HG03039 (cell line): Measurements from ENCODE around the gene OSER1.
"Not testable (repeated sequence)": the region's sequence is repeated elsewhere in the genome, so short reads cannot be mapped to it uniquely, and the experiment has no call there.

Source experiments
- ATAC-seq: cut with Tn5 transposase; IDR thresholded peaks from one replicate; pipeline ENCODE4 v1.9.1; 2021; ENCODE audit warnings: mild to moderate bottlenecking, moderate library complexity; ENCODE audit not compliant: unreplicated experiment

Gene OSER1

DNA sequence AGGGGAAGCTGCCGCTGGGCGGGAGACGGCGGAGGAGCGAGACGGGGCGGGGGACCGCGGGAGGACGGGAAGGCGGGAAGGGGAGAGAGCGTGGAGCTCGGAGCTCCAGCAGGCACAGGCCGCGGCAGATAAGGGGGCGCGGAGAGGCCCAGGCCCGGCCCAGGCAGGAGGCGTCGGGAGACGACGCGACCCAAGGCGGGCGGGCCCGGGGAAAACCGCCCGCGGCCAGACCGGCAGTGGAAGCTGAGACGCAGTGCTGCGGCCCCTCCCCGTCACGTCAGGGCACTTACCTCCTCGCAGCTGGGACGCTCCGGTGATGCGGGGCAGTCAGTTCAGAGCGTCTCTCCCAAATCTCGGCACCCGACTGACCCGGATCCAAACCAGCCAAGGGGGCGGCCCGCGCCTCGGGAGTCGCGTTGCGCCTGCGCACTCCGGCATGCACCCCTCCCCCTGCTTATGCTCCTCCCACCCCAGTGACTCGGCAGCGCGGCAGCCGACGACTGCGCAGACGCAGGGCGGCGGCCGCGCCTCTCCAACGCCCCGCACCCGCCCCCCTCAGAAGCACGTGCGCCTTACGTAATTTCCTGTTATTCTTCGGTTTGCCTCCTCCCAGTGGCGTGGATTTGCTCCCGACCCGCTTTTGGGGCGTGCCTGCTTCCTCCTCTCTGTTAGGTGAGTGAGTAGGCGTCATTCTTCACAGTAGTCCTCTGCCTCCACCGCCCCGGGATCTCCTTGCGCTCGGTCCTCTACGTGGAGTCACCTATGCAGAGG lies at the start of gene OSER1:
TSS of gene OSER1 (minus strand) at position 366 of the 771 bp plus-strand sequence. CDS start 3,814 bp downstream, outside the sequence.
- ATAC-seq = peak; percentile 66

DNA sequence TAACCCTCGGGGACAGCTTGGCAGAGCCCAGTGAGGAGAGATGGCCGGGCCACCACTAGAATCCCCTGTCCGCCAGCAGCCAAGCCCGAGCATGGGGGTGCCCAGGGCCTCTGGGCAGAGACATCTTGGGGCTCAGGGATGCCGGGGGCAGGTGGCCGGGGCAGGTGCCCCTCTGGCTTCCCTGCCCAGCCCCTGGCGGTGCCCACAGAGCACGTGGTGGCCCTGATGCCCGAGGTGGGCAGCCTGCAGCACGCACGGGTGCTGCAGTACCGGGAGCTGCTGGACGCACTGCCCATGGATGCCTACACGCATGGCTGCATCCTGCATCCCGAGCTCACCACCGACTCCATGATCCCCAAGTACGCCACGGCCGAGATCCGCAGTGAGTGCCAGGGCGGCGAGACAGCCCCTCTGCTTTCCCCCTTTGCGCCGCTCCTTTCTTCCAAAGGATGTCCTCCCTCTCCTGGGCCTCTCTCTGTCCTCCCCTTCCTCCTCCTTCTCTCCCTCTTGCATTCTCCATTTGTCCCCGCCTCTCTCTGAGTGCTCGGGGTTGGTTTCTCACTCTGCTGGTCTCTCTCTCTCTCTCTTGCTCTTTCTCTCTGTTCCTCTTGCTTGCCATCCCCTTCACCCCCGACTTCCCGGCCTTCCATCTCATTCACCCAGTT lies 47.8 kb upstream of the OSER1 start:
- no peak for ATAC-seq

DNA sequence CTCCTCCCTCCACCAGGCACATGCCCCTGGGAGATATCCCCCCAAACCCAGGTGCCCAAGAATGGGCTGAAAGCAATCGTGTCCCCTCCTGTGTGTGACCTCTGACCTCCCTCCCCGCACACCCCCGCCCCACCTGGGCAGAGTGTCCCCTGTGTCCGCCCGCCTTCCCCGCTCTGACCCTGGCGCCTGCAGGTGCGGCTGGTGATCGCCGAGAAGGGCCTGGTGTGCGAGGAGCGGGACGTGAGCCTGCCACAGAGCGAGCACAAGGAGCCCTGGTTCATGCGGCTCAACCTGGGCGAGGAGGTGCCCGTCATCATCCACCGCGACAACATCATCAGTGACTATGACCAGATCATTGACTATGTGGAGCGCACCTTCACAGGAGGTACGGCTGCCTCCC lies 46.4 kb upstream of the OSER1 start:
- no peak for ATAC-seq

DNA sequence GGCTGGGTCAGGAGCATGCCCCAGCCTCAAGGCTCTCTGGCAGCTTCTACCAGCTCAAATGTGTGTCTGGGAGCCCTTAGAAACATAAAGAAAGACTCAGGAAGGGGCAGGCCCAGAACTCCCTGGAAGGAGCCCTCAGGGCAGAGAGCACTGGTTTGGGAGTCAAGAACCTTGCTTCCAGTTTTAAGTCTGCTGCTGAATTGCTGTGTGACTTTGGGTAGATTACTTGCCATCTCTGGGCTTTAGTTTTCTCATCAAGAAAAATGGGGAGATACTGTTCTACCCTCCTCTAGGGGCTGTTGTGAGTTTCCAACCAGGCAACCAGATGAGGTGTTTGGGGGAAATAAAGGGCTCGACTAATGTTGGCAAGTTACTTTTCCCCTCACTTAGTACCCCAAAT lies 45.4 kb upstream of the OSER1 start:
- no peak for ATAC-seq

DNA sequence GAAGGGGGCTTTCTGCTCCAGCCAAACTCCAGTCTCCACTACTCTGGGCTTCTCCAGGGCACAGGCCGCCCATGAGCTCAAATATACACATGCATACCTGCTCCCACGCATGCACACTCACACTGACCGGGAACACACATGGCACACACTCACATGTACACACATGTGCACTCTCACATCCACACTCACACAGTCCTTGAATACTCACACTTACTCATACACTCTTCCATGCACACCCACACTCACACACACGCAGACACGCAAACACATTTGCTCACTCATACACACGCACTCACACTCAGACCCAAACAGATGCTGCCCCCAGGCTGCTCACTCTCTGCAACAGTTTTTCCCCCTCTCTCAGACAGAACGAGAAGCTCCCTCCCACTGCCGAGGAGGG lies 43.5 kb upstream of the OSER1 start:
- no peak for ATAC-seq

DNA sequence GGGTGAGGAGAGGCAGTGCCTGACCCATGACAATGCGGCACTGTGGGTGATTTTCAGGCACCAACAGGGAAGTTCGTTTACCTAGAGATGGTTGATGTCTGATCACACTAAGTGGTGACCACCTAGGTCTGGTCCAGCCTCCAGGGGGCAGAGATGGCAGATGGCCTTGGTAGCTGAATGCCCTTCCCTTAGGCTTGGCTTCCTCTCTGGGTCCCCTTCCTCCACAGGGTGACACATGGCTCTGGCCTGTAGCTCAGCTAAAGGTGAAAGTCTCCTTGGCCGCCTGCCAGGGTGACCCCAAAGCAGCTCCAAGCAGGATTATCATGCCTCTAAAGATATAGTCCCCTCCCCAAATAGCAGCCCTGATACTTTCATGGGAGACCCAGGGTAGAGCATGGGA lies 43.0 kb upstream of the OSER1 start:
- ATAC-seq = no peak

DNA sequence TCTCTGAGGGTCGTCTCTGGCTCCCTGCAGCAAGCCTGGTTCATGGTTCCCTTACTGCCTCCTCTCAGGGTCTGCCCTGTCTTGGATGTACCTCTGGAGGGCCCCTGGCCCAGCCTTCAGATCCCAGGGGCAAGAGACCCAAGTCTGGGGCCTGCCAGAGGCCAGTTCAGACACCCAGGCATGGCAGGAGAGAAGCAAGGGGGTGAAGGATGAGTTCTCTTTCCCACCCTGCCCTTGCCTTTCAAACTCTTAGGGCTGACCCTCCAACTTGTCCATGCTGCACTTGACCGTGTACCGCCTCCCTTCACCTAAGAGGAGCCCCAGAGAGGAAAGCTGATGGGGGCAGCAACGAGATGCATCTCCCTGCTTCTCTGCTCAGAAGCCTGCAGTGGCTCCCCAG lies 40.7 kb upstream of the OSER1 start:
- no peak for ATAC-seq

DNA sequence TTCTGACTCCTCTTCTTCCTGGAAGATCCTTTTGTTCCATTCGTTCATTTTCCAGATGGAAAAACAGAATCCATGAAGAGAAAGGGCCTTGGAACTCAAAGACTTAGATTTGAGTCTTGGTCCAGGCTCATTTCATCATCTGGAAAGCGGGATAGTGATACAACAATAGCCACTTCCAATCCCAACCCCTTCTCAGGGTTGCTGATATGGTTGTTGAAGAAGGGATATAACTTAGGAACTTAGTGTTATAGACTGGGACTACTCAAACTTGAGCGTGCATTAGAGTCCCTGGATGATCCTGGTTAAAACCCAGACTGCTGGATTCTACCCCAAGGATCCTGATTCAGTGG lies 37.8 kb upstream of the OSER1 start:
- ATAC-seq = no peak

DNA sequence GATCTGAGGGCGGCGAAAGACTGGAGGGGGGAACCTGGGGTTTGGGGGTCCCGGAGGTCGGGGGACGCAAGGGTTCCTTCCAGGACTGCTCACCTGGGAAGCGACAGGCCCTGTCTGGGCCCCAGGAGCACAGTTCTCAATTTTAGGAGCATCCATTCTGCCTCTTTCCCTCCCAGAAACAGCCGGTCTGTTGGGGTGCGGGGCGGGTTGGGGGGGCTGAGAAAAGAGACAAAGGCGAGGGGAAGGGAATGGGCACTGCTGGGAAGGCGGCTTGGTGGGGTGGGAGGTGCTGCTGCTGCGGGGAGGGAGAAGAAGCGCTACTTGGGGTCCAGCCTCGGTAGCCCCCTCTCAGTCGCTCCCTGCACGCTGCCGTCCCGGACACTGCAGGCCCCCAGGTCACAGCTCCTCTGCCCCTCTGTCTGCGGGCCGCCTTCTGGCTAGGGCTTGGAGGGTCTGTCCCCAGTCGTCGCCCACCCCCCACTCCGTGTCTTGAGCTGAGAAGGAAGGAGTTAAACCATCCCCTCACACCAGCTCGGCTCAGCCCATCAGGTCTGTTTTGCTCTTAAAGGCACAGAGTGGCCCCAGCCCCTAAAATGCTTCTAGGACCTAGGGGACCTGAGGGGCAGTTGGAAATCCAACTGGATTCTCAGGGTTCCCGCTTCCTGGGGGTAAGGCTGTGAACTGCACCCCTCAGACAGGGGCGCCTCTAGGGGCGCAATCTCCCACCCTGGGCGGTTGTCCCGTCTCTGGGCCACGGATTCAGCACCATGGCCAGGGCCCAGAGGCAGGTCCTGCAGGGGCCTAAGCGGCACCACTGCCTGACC lies 37.2 kb upstream of the OSER1 start:
- no peak for ATAC-seq

DNA sequence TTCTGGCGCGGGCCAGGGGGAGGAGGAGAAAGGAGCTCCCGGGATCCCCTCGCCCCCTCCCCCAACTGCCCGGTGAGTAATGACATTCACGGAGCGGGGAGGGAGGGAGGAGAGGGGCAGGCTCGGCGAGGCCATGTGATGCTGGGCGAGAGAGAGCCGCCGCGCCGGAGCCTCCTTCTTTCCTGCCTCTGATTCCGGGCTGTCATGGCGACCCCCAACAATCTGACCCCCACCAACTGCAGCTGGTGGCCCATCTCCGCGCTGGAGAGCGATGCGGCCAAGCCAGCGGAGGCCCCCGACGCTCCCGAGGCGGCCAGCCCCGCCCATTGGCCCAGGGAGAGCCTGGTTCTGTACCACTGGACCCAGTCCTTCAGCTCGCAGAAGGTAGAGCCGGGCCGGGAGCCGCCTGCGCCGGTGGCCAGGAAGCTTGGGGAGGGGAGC lies 36.6 kb upstream of the OSER1 start, which contains the start of gene GDAP1L1:
TSS of gene GDAP1L1 (plus strand) at position 178 of the 441 bp plus-strand sequence. CDS start at position 205, 27 bp downstream.
- ATAC-seq = no peak

DNA sequence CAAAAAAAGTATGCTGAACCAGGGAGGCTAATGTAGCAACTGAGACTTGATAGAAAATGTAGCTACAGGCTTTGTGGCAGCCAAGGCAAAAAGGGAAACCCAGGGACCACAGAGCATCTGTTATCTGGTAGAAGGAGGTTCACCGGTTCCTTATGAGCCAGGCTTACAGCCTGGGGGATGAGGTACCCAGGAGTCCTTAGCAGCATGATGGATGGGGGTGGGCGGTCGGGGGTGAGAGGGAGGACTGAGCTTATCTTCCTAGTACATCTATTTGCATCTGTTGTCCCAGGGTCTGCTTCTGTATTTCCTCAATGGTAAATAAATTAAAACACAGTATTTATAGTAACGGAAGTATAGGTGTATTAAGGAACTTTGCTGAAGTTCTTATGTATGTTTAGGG lies 35.4 kb upstream of the OSER1 start:
- no peak for ATAC-seq

DNA sequence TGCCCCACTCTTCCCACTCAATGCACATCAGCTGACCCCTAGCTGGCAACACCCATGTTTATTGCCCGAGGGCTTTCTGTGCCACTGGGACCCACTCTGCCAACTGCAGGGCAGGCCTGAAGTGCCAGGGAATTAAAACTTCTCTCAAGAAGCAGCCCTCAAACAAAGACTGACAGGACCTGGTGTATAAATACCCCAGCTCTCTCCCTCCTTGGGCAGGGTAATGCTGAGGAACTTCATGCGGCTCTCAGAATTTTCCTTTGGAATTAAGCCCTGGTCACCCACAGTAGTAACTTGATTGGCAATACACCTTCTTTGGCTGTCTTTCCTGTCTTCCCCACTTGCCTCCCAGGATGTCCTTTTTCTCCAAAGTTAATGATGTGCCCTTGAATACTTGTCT lies 31.2 kb upstream of the OSER1 start:
- no peak for ATAC-seq

DNA sequence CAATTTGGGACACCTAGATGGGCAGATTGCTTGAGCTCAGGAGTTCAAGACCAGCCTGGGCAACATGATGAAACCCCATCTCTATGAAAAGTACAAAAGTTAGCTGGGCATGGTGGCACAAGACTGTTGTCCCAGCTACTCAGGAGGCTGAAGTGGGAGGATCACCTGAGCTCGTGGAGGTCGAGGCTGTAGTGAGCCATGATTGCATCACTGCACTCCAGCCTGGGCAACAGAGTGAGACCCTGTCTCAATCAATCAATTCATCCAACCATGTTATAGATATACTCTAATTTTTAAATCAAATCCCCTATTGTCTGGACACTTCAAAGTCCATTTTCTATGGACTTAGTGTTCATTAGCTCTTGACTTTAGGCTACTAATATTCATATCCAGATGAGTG lies 26.3 kb upstream of the OSER1 start:
- ATAC-seq = not testable (repeated sequence)

DNA sequence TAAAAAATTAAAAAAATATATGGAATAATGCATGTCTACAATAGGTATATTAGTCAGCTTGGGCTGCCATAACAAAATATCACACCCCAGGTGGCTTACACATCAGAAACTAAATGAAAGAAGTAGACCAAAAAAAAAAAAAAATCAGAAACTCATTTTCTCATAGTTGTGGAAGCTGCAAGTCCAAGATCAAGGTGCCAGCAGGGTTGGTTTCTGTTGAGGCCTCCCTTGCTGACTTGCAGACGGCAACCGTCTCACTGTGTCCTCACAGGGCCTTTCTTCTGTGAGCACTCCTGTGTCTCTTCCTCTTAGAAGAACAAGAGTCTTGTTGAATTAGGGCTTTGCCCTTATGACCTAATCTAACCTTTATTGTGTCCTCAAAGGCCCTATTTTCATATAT lies 25.1 kb upstream of the OSER1 start:
- no peak for ATAC-seq

DNA sequence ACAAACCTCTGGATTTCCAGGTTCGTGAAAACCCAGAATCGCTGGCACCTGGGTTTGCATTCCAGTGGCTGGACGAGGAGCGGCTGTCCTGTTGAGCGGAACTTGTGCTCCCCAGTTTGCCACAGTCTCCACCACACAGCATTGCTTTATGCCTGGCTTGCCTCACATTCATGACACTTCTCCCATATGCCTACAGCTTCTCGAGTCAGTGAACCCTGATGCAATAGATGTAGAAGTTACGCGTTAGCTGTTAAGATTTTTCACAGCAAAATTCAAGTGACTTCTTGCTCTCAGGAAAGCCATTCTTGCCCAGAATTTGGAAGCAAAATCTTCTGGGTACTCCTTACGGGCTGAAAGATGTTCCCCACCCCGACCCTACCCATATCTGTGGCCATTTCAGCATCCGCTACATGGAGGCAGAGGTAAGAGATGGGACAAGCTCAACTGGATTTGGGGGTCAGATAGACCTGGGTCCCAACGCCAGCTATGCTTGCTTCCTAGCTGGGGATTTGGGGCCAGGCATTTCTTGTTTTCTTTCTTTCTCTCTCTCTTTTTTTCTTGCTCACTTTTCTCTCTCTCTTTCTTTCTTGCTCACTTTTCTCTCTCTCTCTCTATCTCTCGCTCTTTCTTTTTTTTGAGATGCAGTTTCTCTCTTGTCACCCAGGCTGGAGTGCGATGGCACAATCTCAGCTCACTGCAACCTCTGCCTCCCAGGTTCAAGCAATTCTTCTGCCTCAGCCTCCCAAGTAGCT lies 24.2 kb upstream of the OSER1 start:
- ATAC-seq = no peak

DNA sequence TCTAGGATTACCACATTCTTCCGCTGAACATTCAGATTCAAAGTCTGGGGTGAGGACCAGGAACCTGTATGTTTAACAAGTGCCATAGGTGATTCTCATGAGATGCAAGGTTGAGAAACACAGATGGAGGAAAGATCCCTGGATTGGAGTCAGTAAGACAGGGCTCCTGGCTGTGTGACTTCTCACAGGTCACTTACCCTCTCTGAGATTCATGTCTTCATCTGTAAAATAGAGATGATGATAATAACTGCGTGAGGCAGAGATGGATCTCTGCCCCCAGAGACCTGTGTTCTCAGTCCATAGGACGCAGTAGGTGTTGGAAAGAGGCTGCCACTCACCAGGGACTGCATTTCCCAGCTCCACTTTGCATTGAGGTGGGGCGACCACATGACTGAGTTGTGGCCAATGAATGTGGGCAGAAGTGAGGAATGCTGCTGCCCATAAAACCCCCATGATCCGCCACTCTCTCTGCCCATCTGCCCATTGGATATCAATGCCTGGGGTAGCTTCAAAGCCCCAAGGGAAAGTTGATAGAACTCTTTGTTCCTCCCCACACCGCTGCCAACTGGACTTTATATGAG lies 23.0 kb upstream of the OSER1 start:
- no peak for ATAC-seq

DNA sequence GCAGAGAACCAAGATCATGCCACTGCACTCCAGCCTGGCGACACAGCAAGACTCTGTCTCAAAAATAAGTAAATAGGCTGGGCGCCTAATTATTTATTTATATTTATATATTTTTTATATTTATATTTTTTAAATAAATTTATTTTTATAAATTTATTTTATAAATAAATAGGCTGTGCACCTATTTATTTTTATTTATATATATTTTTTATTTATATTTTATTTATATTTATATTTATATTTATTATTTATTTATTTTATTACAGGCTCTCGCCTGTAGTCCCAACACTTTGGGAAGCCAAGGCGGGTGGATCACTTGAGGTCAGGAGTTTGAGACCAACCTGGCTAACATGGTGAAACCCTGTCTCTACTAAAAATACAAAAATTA lies 21.9 kb upstream of the OSER1 start:
- ATAC-seq = not testable (repeated sequence)

DNA sequence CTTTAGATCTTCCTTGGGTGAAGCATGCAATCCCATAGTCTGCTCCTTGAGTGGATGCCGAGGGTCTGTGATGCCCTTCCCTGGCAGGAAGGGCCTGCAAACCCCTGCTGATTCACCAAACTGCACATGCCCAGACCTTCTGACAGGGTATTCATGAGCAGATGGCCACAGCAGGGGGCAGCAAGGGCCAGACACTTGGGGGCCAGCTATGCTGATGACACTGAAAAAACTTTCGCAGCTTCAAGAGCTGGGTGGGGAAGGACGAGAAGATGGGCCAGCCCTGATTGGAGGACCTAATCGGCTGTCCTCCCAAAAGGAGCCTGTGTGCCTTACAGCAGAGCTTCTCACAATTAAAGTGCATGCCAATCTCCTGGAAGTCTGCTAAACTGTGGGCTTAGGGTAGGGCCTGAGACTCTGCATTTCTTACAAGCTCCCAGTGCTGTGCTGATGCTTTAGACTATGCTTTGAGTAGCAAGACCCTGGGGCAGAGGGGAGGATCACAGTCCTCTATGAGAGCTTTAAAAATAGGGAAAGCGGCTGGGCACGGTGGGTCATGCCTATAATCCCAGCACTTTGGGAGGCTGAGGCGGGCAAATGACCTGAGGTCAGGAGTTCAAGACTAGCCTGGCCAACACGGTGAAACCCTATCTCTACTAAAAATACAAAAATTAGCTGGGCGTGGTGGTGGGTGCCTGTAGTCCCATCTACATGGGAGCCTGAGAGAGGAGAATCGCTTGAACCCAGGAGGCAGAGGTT lies 21.3 kb upstream of the OSER1 start:
- no peak for ATAC-seq

DNA sequence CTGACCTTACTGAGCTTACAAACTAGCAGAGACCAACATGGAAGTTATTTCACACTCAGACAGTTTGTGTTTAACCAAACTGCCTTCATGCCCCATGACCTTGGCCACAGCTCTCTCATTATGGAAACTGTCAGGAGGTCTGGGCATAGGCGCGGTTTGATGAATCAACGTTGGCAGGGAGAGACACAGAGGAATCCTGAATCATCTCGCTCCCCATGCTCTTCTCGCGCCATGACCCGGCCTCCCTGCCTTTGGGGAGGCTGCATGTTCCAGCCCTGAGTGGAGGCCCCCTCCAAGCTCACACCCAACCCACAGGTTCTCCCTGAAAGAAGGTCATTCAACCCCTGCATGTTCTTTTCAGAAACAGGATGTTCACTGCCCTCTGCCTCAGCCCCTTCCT lies 20.6 kb upstream of the OSER1 start:
- ATAC-seq = no peak
